K562 (cell line): ENCODE measurements around the gene FES. TPM values are rescaled to one million over a fixed set of nuclear protein-coding genes. Genes with fewer than 3 reads are reported as not detected.
A peak's percentile ranks its signal among the peaks of the same experiment; 100 is the strongest.

ENCODE experiments used
- ATAC-seq: fragments of 200-7000 bp; cut with Tn5 transposase; 3 replicates; pipeline ENCODE4 v1.9.1; 2020; ENCODE audit warnings: moderate library complexity
- BruUV-seq: library from RNA; stranded (reverse); fragments of 400-500 nt; replicated peaks from 2 replicates; lab custom pipeline; 2021; lab: Mats Ljungman, UMichigan
- CTCF ChIA-PET: fragments of 300-600 bp; formaldehyde crosslinking; extraction: SDS; loops from one replicate; lab custom pipeline; 2021; ENCODE audit warnings: low intra/inter-chr PET ratio; lab: Yijun Ruan, JAX
- POLR2A ChIA-PET: fragments of 300-600, 350-650 bp; sonication (Branson Sonifier 250); formaldehyde crosslinking; extraction: SDS; loops from one replicate; lab custom pipeline; 2021; ENCODE audit warnings: antibody characterized with exemption, inconsistent platforms; lab: Yijun Ruan, JAX
- DNase-seq, 4 experiments: peaks; one replicate each; pipeline versions ENCODE4 v3.0.0 to v3.0.0-alpha.2; 2011 to 2018; ENCODE audit warnings: low spot score in 3 of 4, mixed read lengths in 3 of 4; ENCODE audit errors: extremely low read depth in 1 of 4
- FAIRE-seq: peaks from 2 replicates; lab custom pipeline; 2011; peaks lifted over from hg19 to GRCh38; lab: Jason Lieb, UNC
- H2AFZ ChIP-seq: 2 replicates; pipeline ENCODE4 v1.6.0; 2011; ENCODE audit warnings: low read depth, low read length, control low read depth, inconsistent platforms
- H3K27ac ChIP-seq: fragments of 200-600 bp; 3 replicates; pipeline ENCODE4 v1.8.0; 2011; ENCODE audit warnings: low read depth, mild to moderate bottlenecking, control low read depth, inconsistent platforms, low read length, moderate library complexity, mixed read lengths; ENCODE audit errors: extremely low read depth
- H3K27me3 ChIP-seq, 2 experiments: fragments of 300-600 bp in 1 of 2; 2 replicates in 1 of 2; 3 replicates in 1 of 2; pipeline versions ENCODE4 v1.6.0 to v1.8.0; 2011; ENCODE audit warnings: inconsistent platforms in 2 of 2, low read length in 2 of 2, mild to moderate bottlenecking in 1 of 2, mixed read lengths in 1 of 2, moderate library complexity in 1 of 2; ENCODE audit not compliant: control insufficient read depth in 2 of 2, insufficient read depth in 2 of 2
- H3K36me3 ChIP-seq: fragments of 300-600 bp; 3 replicates; pipeline ENCODE4 v1.8.0; 2011; ENCODE audit warnings: mild to moderate bottlenecking, low read length, inconsistent platforms; ENCODE audit not compliant: control insufficient read depth, insufficient read depth
- H3K4me1 ChIP-seq, 2 experiments: fragments of 200-600 bp in 1 of 2; replicated peaks in 1 of 2; 2 replicates in 1 of 2; 3 replicates in 1 of 2; pipeline versions ENCODE4 v1.5.1 to v1.8.0; 2011; ENCODE audit warnings: inconsistent platforms in 2 of 2, low read length in 2 of 2, mild to moderate bottlenecking in 1 of 2, mixed read lengths in 1 of 2, moderate library complexity in 1 of 2; ENCODE audit not compliant: control insufficient read depth in 2 of 2, insufficient read depth in 2 of 2
- H3K4me2 ChIP-seq: 2 replicates; pipeline ENCODE4 v1.6.1; 2011; ENCODE audit warnings: low read length, control low read depth, inconsistent platforms, mixed read lengths; ENCODE audit not compliant: insufficient read depth
- H3K4me3 ChIP-seq: fragments of 200-600 bp; sonication (generic), shearing (Covaris generic); 2 replicates; pipeline ENCODE4 v1.5.1; 2016; ENCODE audit warnings: control low read depth, inconsistent platforms
- H3K79me2 ChIP-seq: fragments of 200-600 bp; 3 replicates; pipeline ENCODE4 v1.8.0; 2011; ENCODE audit warnings: low read length, inconsistent platforms; ENCODE audit not compliant: control insufficient read depth, insufficient read depth
- H3K9ac ChIP-seq, 2 experiments: 2 replicates each; pipeline versions ENCODE4 v1.6.0 to v1.6.1; 2011; ENCODE audit warnings: low read depth in 2 of 2, low read length in 2 of 2, control low read depth in 1 of 2, inconsistent platforms in 1 of 2, mild to moderate bottlenecking in 1 of 2, mixed read lengths in 1 of 2; ENCODE audit not compliant: insufficient read depth in 1 of 2
- H3K9me1 ChIP-seq: one replicate; pipeline ENCODE4 v1.6.0; 2011; ENCODE audit warnings: inconsistent platforms, mild to moderate bottlenecking, low read length, moderate library complexity; ENCODE audit not compliant: control insufficient read depth, insufficient read depth
- H3K9me3 ChIP-seq: replicated peaks from 2 replicates; pipeline ENCODE4 v1.5.1; 2011; ENCODE audit warnings: low read depth, low read length, inconsistent platforms; ENCODE audit not compliant: control insufficient read depth, insufficient read depth
- H4K20me1 ChIP-seq: replicated peaks from 2 replicates; pipeline ENCODE4 v1.6.1; 2011; ENCODE audit warnings: low read length, inconsistent platforms, mixed read lengths; ENCODE audit not compliant: control insufficient read depth, insufficient read depth
- BRD9 ChIP-seq: fragments of 450-650 bp; IDR thresholded peaks from 2 replicates; pipeline ENCODE4 v1.6.1; 2018; ENCODE audit warnings: low read depth; ENCODE audit not compliant: partially characterized antibody
- CLOCK ChIP-seq: fragments of 250-450 bp; sonication (Bioruptor Pico); IDR thresholded peaks from 2 replicates; pipeline ENCODE4 v1.4.0; 2020; ENCODE audit warnings: mild to moderate bottlenecking, moderate library complexity, borderline replicate concordance
- DEAF1 ChIP-seq: fragments of 450-650 bp; formaldehyde crosslinking; IDR thresholded peaks from 2 replicates; pipeline ENCODE4 v1.4.0; 2020; ENCODE audit warnings: mild to moderate bottlenecking, moderate library complexity
- FOXJ3 ChIP-seq: sonication (generic); formaldehyde crosslinking; IDR thresholded peaks from 2 replicates; pipeline ENCODE4 v1.4.0; 2020; ENCODE audit warnings: mild to moderate bottlenecking, missing genetic modification reagents
- GATAD2A ChIP-seq: fragments of 450-650 bp; IDR thresholded peaks from 2 replicates; pipeline ENCODE4 v1.6.1; 2017
- GTF2B ChIP-seq: IDR thresholded peaks from 2 replicates; pipeline ENCODE4 v1.6.1; 2011; ENCODE audit not compliant: insufficient read length; ENCODE audit errors: extremely low read depth
- MEIS2 ChIP-seq: fragments of 450-650 bp; IDR thresholded peaks from 2 replicates; pipeline ENCODE4 v1.6.1; 2014; ENCODE audit warnings: mild to moderate bottlenecking; ENCODE audit not compliant: partially characterized antibody
- NFIC ChIP-seq: fragments of 450-650 bp; IDR thresholded peaks from 2 replicates; pipeline ENCODE4 v1.6.1; 2017; ENCODE audit warnings: mild to moderate bottlenecking, inconsistent platforms
- NFXL1 ChIP-seq: fragments of 450-650 bp; formaldehyde crosslinking; IDR thresholded peaks from 2 replicates; pipeline ENCODE4 v1.4.0; 2021; ENCODE audit warnings: mild to moderate bottlenecking
- OTX1 ChIP-seq: fragments of 450-650 bp; formaldehyde crosslinking; IDR thresholded peaks from 2 replicates; pipeline ENCODE4 v1.4.0; 2022; ENCODE audit warnings: mild to moderate bottlenecking
- RBM14 ChIP-seq: fragments of 200-400 bp; formaldehyde crosslinking; IDR thresholded peaks from 2 replicates; pipeline ENCODE4 v1.6.1; 2018; ENCODE audit warnings: low read depth, mild to moderate bottlenecking, low read length, moderate library complexity, borderline replicate concordance; ENCODE audit not compliant: insufficient read depth
- RBM22 ChIP-seq: fragments of 200-400 bp; formaldehyde crosslinking; IDR thresholded peaks from 2 replicates; pipeline ENCODE4 v1.6.1; 2018; ENCODE audit warnings: low read length, low read depth; ENCODE audit not compliant: poor library complexity, severe bottlenecking
- ZFP1 ChIP-seq: fragments of 450-650 bp; formaldehyde crosslinking; IDR thresholded peaks from 2 replicates; pipeline ENCODE4 v1.4.0; 2020; ENCODE audit warnings: mild to moderate bottlenecking, mixed read lengths
- WGBS: fragments of 100-300 bp; shearing (Covaris generic); methylation state at CpG from one replicate; pipeline ENCODE4 v1.1.6; 2016; ENCODE audit warnings: low coverage, mixed read lengths; ENCODE audit not compliant: insufficient coverage; ENCODE audit errors: missing lambda C conversion rate; 5-methylcytosine and 5-hydroxymethylcytosine counted together
- in situ Hi-C: fragments of 300-500 bp; cut with MboI; formaldehyde crosslinking; loops from 4 replicates; pipeline ENCODE4 v1.15.0; 2018; ENCODE audit warnings: inconsistent platforms, mixed read lengths
- intact Hi-C: fragments of 100-400 bp; cut with micrococcal nuclease; formaldehyde crosslinking; loops from 2 replicates; pipeline ENCODE4 v1.14.2; 2022
- polyA plus RNA-seq, 8 experiments: library from polyadenylated mRNA; depleted of rRNA in 4 of 8; stranded (reverse) in 5 of 8; unstranded in 3 of 8; fragments of >200 nt; fragmentation: Nextera tagmentation in 2 of 8; fragmentation: Illumina TruSeq in 1 of 8; extraction: Ambion mirVana in 2 of 8; extraction: Trizol in 1 of 8; gene quantifications; 2 replicates each; pipeline versions ENCODE4 v1.2.1 to v1.2.3, GENCODE V29; 2011 to 2014; ENCODE audit warnings: inconsistent platforms in 1 of 8, missing spikeins in 1 of 8
- total RNA-seq, 7 experiments: library from RNA; depleted of rRNA in 6 of 7; stranded (reverse); fragments of >200 nt in 6 of 7; fragmentation: Illumina TruSeq in 2 of 7; extraction: Trizol in 2 of 7; gene quantifications; 2 replicates each; pipeline versions ENCODE4 v1.2.1 to v1.2.3, GENCODE V29; 2011 to 2021; ENCODE audit warnings: low replicate concordance in 1 of 7

FES gene
- total and polyA plus RNA-seq, 9 of the 15 experiments (the other 6 are each of a cell fraction or from before 2014, with no cell fraction given), result 0.38 to 2.6 (median 0.82) TPM

DNA sequence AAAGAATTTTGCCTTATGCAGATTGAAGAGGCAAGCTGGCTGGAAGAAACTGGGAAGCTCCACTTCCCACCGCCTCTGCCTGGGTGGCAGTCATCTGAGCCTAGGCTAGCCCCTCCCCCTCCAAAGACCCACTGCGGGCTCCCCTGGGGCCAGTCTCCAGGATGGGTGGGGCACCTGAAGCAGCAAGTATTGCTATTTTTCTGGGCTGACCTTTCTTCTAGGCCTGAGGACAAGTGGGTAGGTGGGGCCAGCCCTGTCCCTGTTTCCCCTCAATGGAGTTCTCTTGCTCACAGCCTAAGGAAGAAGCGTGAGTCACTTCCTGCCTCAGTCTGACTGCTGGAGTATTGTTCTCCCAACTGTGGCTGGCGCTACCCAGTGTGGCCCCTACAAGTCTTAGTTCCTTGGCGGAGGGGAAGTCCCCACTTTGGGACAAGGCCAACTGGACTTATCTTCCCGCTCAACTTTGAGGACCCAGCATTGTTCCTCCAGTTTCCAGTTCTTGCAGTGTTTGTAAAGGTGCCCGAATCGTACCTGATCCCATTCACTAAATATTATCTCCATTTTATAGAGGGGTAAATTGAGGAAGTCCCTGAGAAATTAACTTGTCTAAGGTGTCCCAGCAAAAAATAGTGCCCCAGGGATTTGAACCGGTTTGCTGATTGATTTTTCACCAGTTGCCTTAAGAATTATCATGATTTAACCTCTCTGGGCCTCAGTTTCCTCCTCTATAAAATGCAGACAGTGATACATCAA is 14.5 kb upstream of the FES start:
- H3K9me1 ChIP-seq, result no peaks in the 10 kb centered on the region
- peak overlapping the region; percentile 91 for H3K4me2 ChIP-seq
- WGBS, result 4% methylated on average over 9 of the region's 9 CpGs
- peaks cover 12% of the 10 kb centered on the region; the same call in 1 of the 2 replicates for H4K20me1 ChIP-seq
- ChIA-PET CTCF (no interaction called here), POLR2A (interaction anchor here (0.6 to 2.2 kb wide), 10 partner anchors 12 to 913 kb away, joined by 3 to 10 read pairs (median 4); no protein-coding TSS in a partner anchor)
- intact Hi-C loops, result loop anchor here (1.0 to 5.0 kb wide), 4 partner anchors 28 to 217 kb away; partner anchors contain the start of gene BLM
- peak; percentile 68 for ATAC-seq
- peaks cover 67 to 77% of the 10 kb centered on the region in 2 experiments for H3K4me1 ChIP-seq
- H2AFZ ChIP-seq, result peak overlapping the region; percentile 62
- H3K27me3 ChIP-seq, result no peaks in the 10 kb centered on the region; a peak in 1 of 5 replicates
- in situ Hi-C loops, result no loop called here
- H3K9ac ChIP-seq, result peak overlapping the region; percentile 74 to 96
- no peaks in the 10 kb centered on the region for H3K9me3 ChIP-seq
- peak overlapping the region; percentile 96 for H3K27ac ChIP-seq
- DNase-seq, result peak; percentile 73 to 93 (median 74)
- FAIRE-seq, result peak; percentile 95
- H3K36me3 ChIP-seq, result peaks cover 17% of the 10 kb centered on the region
- H3K4me3 ChIP-seq, result peak overlapping the region; percentile 78
- no TSS peak for BruUV-seq
- H3K79me2 ChIP-seq, result peaks cover 50% of the 10 kb centered on the region
- TF ChIP-seq CLOCK (CRISPR knock-in tag), result 0 out of 2 replicates have a peak, but pooled peaks have one; percentile 41
- peak; percentile 51 for TF ChIP-seq GATAD2A
- TF ChIP-seq GTF2B, result peak; percentile 24
- TF ChIP-seq ZFP1 (CRISPR knock-in tag), result no peak
- TF ChIP-seq FOXJ3 (CRISPR knock-in tag), result no peak
- no peak for TF ChIP-seq DEAF1 (CRISPR knock-in tag)
- 0 out of 2 replicates have a peak, but pooled peaks have one; percentile 19 for TF ChIP-seq OTX1 (CRISPR knock-in tag)
- TF ChIP-seq NFXL1 (CRISPR knock-in tag), result no peak
- no peak for TF ChIP-seq RBM14
- peak; percentile 12 for TF ChIP-seq MEIS2
- TF ChIP-seq NFIC, result peak; percentile 87
- TF ChIP-seq BRD9, result peak; percentile 52
- TF ChIP-seq RBM22, result no peak
